ENCODE results near the gene TEX19.

DNA sequence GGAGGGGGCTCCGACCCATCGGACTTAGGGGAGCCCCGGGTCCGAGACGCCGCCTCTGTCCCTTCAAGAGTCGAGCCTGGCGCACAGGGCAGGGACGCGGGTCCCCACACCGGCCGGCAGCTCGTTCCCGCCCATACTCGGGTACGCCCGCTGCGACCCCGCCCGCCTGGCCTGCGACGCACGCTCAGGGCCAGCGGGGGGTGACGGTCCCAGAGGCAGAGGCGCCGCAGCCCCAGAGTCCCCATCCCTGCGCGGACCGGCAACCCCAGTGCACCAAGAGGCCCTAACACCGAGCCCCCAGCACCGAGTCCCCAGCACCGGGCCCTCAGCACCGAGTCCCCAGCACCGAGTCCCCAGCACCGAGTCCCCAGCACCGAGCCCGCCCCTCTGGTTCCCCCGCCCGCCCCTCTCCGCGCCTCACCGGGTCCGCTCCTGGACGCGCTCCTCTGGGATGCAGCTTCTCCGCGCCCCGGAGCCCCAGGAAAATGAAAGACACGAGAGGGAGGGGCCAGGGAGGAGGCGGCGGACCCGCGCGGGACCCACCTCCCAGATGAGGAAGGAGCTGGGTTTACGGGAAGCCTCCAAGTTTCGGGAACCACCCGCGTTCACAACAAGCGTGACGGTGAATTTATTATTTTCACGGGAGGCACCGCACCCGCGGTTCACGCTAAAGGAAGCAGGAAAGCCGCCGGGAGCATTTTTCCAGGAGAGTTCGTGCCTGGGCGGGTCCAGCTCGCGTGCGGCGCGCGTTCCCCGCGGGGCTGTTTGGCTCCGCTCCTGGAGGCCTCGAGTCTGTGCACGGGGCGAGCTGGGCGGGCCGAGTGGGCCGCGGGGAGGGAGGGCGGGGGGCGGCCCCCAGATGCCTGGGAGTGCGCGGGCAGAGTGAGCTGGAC is 25.5 kb upstream of the TEX19 start, which contains the start of gene SECTM1:
- TF ChIP-seq FOXK2 (IDR thresholded peaks at IDR 0.05) (no peak), MXI1 (IDR thresholded peaks at IDR 0.05; ENCODE audit: low read depth, low read length) (no peak), CTCF (IDR thresholded peaks at IDR 0.05 in 2 of 3, conservative IDR thresholded peaks at IDR 0.05 in 1 of 3; ENCODE audit: control insufficient read depth in 2 of 3, extremely low read depth in 1 of 3, insufficient read depth in 1 of 3, low read depth in 3 of 3, low read length in 3 of 3) (no peak), SPI1 (IDR thresholded peaks at IDR 0.05; ENCODE audit: borderline replicate concordance, insufficient read depth, low read depth, low read length) (no peak), E2F4 (IDR thresholded peaks at IDR 0.05; ENCODE audit: low read depth, low read length) (no peak), SIX5 (IDR thresholded peaks at IDR 0.05; ENCODE audit: low read depth, low read length, severe bottlenecking) (no peak), EP300 (IDR thresholded peaks at IDR 0.05; ENCODE audit: borderline replicate concordance in 1 of 2, control insufficient read depth in 1 of 2, low read depth in 2 of 2, low read length in 2 of 2) (no peak), GABPA (IDR thresholded peaks at IDR 0.05; ENCODE audit: low read depth) (no peak), ATF2 (IDR thresholded peaks at IDR 0.05; ENCODE audit: low read length) (no peak), EZH2 (IDR thresholded peaks at IDR 0.05; ENCODE audit: borderline replicate concordance, control insufficient read depth, low read depth, low read length) (no peak), YY1 (IDR thresholded peaks at IDR 0.05; ENCODE audit: low read depth, low read length) (no peak), SMAD1 (IDR thresholded peaks at IDR 0.05; ENCODE audit: low read depth, partially characterized antibody) (no peak)
